NB4 (cell line): ENCODE results near the gene CYBB.

Experiments
- MAX ChIP-seq: IDR thresholded peaks from 2 replicates; pipeline ENCODE4 v1.6.1; 2011; ENCODE audit warnings: low read depth, low read length
- MYC ChIP-seq: IDR thresholded peaks from 2 replicates; pipeline ENCODE4 v1.6.1; 2011; ENCODE audit warnings: low read depth, low read length
- POLR2A ChIP-seq: IDR thresholded peaks from 2 replicates; pipeline ENCODE4 v1.6.1; 2011; ENCODE audit warnings: mild to moderate bottlenecking; ENCODE audit not compliant: insufficient read length; ENCODE audit errors: extremely low read depth
- TF ChIP-seq, protein P1 (sequence below): IDR thresholded peaks from one replicate; pipeline ENCODE4 v1.5.1; 2012; ENCODE audit warnings: low read depth, low read length

DNA sequence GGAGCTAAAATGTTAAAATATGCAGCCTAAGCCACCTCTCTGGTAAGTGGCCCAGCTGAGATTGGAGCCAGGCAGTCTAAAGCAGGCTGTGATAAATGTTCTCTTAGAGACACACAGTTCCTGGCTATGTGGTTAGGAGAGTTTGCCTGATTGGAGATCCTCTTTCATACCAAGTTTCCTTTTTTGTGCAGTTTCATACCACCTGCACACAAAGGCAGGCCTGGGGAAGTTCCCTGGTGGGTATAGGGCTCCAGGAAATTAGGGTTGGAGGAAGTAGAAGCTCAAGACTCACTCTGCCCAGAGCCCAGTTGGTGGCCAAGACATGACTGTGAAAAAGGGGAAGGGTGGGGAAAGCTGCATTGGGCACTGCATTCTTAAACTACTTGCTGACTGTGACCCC, 16.9 kb downstream of the CYBB start:
- TF ChIP-seq, protein P1, sequence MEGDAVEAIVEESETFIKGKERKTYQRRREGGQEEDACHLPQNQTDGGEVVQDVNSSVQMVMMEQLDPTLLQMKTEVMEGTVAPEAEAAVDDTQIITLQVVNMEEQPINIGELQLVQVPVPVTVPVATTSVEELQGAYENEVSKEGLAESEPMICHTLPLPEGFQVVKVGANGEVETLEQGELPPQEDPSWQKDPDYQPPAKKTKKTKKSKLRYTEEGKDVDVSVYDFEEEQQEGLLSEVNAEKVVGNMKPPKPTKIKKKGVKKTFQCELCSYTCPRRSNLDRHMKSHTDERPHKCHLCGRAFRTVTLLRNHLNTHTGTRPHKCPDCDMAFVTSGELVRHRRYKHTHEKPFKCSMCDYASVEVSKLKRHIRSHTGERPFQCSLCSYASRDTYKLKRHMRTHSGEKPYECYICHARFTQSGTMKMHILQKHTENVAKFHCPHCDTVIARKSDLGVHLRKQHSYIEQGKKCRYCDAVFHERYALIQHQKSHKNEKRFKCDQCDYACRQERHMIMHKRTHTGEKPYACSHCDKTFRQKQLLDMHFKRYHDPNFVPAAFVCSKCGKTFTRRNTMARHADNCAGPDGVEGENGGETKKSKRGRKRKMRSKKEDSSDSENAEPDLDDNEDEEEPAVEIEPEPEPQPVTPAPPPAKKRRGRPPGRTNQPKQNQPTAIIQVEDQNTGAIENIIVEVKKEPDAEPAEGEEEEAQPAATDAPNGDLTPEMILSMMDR: no peak
- TF ChIP-seq MAX: no peak
- no peak for TF ChIP-seq POLR2A
- TF ChIP-seq MYC: 0 out of 2 replicates have a peak, but pooled peaks have one; percentile 41
